ENCODE measurements around the gene CRYL1. TPM values are rescaled to one million over a fixed set of nuclear protein-coding genes. Genes with fewer than 3 reads are reported as not detected.

The CRYL1 gene
- total RNA-seq, 1 experiment from 2014 or later = 3.0 TPM

GRCh38 chr13:20407759-20408158 lies 117.9 kb downstream of the CRYL1 start:
- Histone ChIP-seq H3K27me3 (ENCODE audit: low read length) (no peaks in the 10 kb centered on the region), H3K9me3 (ENCODE audit: low read length) (no peaks in the 10 kb centered on the region), H3K27ac (ENCODE audit: low read length) (no peak overlapping the region), H3K4me3 (ENCODE audit: low read length) (no peak overlapping the region), H4K20me1 (ENCODE audit: insufficient read depth, low read depth, low read length) (no peaks in the 10 kb centered on the region), H3K9me2 (replicated peaks; ENCODE audit: insufficient read depth, low read length) (no peaks in the 10 kb centered on the region), H3K9ac (ENCODE audit: low read length) (no peak overlapping the region), H3K36me3 (ENCODE audit: insufficient read depth, low read length) (no peaks in the 10 kb centered on the region), H2AFZ (ENCODE audit: low read length) (no peak overlapping the region), H3K79me2 (ENCODE audit: low read length) (no peaks in the 10 kb centered on the region), H3K4me1 (ENCODE audit: low read length) (no peaks in the 10 kb centered on the region), H3K4me2 (ENCODE audit: low read depth, low read length, poor library complexity, severe bottlenecking) (no peak overlapping the region)
- no peak for DNase-seq

GRCh38 chr13:20405691-20406090 lies 120.0 kb downstream of the CRYL1 start:
- H3K79me2 ChIP-seq (ENCODE audit: low read length) = no peaks in the 10 kb centered on the region
- no peaks in the 10 kb centered on the region for H3K9me3 ChIP-seq (ENCODE audit: low read length)
- no peak overlapping the region for H3K27ac ChIP-seq (ENCODE audit: low read length)
- H4K20me1 ChIP-seq (ENCODE audit: insufficient read depth, low read depth, low read length) = no peaks in the 10 kb centered on the region
- DNase-seq = no peak
- no peak overlapping the region for H3K4me3 ChIP-seq (ENCODE audit: low read length)
- H3K9ac ChIP-seq (ENCODE audit: low read length) = no peak overlapping the region
- no peaks in the 10 kb centered on the region for H3K4me1 ChIP-seq (ENCODE audit: low read length)
- H2AFZ ChIP-seq (ENCODE audit: low read length) = no peak overlapping the region
- no peaks in the 10 kb centered on the region for H3K9me2 ChIP-seq (replicated peaks; ENCODE audit: insufficient read depth, low read length)
- H3K36me3 ChIP-seq (ENCODE audit: insufficient read depth, low read length) = no peaks in the 10 kb centered on the region
- H3K4me2 ChIP-seq (ENCODE audit: low read depth, low read length, poor library complexity, severe bottlenecking) = no peak overlapping the region
- no peaks in the 10 kb centered on the region for H3K27me3 ChIP-seq (ENCODE audit: low read length)

GRCh38 chr13:20404488-20405222 lies 121.0 kb downstream of the CRYL1 start:
- H3K4me2 ChIP-seq (ENCODE audit: low read depth, low read length, poor library complexity, severe bottlenecking) = no peak overlapping the region
- no peaks in the 10 kb centered on the region for H3K4me1 ChIP-seq (ENCODE audit: low read length)
- H4K20me1 ChIP-seq (ENCODE audit: insufficient read depth, low read depth, low read length) = no peaks in the 10 kb centered on the region
- H3K79me2 ChIP-seq (ENCODE audit: low read length) = no peaks in the 10 kb centered on the region
- H3K9ac ChIP-seq (ENCODE audit: low read length) = no peak overlapping the region
- H3K9me3 ChIP-seq (ENCODE audit: low read length) = no peaks in the 10 kb centered on the region
- DNase-seq = no peak
- no peaks in the 10 kb centered on the region for H3K36me3 ChIP-seq (ENCODE audit: insufficient read depth, low read length)
- H3K4me3 ChIP-seq (ENCODE audit: low read length) = no peak overlapping the region
- no peak overlapping the region for H3K27ac ChIP-seq (ENCODE audit: low read length)
- H3K9me2 ChIP-seq (replicated peaks; ENCODE audit: insufficient read depth, low read length) = no peaks in the 10 kb centered on the region
- H3K27me3 ChIP-seq (ENCODE audit: low read length) = no peaks in the 10 kb centered on the region
- H2AFZ ChIP-seq (ENCODE audit: low read length) = no peak overlapping the region

GRCh38 chr13:20403826-20404225 lies 121.8 kb downstream of the CRYL1 start:
- Histone ChIP-seq H3K9me3 (ENCODE audit: low read length) (no peaks in the 10 kb centered on the region), H3K4me3 (ENCODE audit: low read length) (no peak overlapping the region), H3K27ac (ENCODE audit: low read length) (no peak overlapping the region), H3K4me2 (ENCODE audit: low read depth, low read length, poor library complexity, severe bottlenecking) (no peak overlapping the region), H3K79me2 (ENCODE audit: low read length) (no peaks in the 10 kb centered on the region), H4K20me1 (ENCODE audit: insufficient read depth, low read depth, low read length) (no peaks in the 10 kb centered on the region), H3K4me1 (ENCODE audit: low read length) (no peaks in the 10 kb centered on the region), H3K9ac (ENCODE audit: low read length) (no peak overlapping the region), H3K36me3 (ENCODE audit: insufficient read depth, low read length) (no peaks in the 10 kb centered on the region), H3K27me3 (ENCODE audit: low read length) (no peaks in the 10 kb centered on the region), H2AFZ (ENCODE audit: low read length) (no peak overlapping the region), H3K9me2 (replicated peaks; ENCODE audit: insufficient read depth, low read length) (no peaks in the 10 kb centered on the region)
- no peak for DNase-seq

GRCh38 chr13:20402881-20403280 lies 122.8 kb downstream of the CRYL1 start:
- Histone ChIP-seq H3K4me2 (ENCODE audit: low read depth, low read length, poor library complexity, severe bottlenecking) (no peak overlapping the region), H3K4me1 (ENCODE audit: low read length) (no peaks in the 10 kb centered on the region), H2AFZ (ENCODE audit: low read length) (no peak overlapping the region), H3K79me2 (ENCODE audit: low read length) (no peaks in the 10 kb centered on the region), H4K20me1 (ENCODE audit: insufficient read depth, low read depth, low read length) (no peaks in the 10 kb centered on the region), H3K27me3 (ENCODE audit: low read length) (no peaks in the 10 kb centered on the region), H3K9me3 (ENCODE audit: low read length) (no peaks in the 10 kb centered on the region), H3K4me3 (ENCODE audit: low read length) (no peak overlapping the region), H3K27ac (ENCODE audit: low read length) (no peak overlapping the region), H3K36me3 (ENCODE audit: insufficient read depth, low read length) (no peaks in the 10 kb centered on the region), H3K9ac (ENCODE audit: low read length) (no peak overlapping the region), H3K9me2 (replicated peaks; ENCODE audit: insufficient read depth, low read length) (no peaks in the 10 kb centered on the region)
- no peak for DNase-seq

GRCh38 chr13:20401931-20402856 lies 123.5 kb downstream of the CRYL1 start:
- no peak overlapping the region for H3K9ac ChIP-seq (ENCODE audit: low read length)
- no peaks in the 10 kb centered on the region for H4K20me1 ChIP-seq (ENCODE audit: insufficient read depth, low read depth, low read length)
- no peak overlapping the region for H3K27ac ChIP-seq (ENCODE audit: low read length)
- H3K9me2 ChIP-seq (replicated peaks; ENCODE audit: insufficient read depth, low read length) = no peaks in the 10 kb centered on the region
- no peak overlapping the region for H3K4me3 ChIP-seq (ENCODE audit: low read length)
- H2AFZ ChIP-seq (ENCODE audit: low read length) = no peak overlapping the region
- H3K9me3 ChIP-seq (ENCODE audit: low read length) = no peaks in the 10 kb centered on the region
- H3K4me1 ChIP-seq (ENCODE audit: low read length) = no peaks in the 10 kb centered on the region
- no peaks in the 10 kb centered on the region for H3K36me3 ChIP-seq (ENCODE audit: insufficient read depth, low read length)
- H3K79me2 ChIP-seq (ENCODE audit: low read length) = no peaks in the 10 kb centered on the region
- H3K4me2 ChIP-seq (ENCODE audit: low read depth, low read length, poor library complexity, severe bottlenecking) = no peak overlapping the region
- H3K27me3 ChIP-seq (ENCODE audit: low read length) = no peaks in the 10 kb centered on the region
- DNase-seq = no peak

GRCh38 chr13:20401531-20401930 lies 124.1 kb downstream of the CRYL1 start:
- Histone ChIP-seq H3K4me3 (ENCODE audit: low read length) (no peak overlapping the region), H3K4me1 (ENCODE audit: low read length) (no peaks in the 10 kb centered on the region), H3K9me3 (ENCODE audit: low read length) (no peaks in the 10 kb centered on the region), H3K4me2 (ENCODE audit: low read depth, low read length, poor library complexity, severe bottlenecking) (no peak overlapping the region), H3K27ac (ENCODE audit: low read length) (no peak overlapping the region), H3K9ac (ENCODE audit: low read length) (no peak overlapping the region), H3K36me3 (ENCODE audit: insufficient read depth, low read length) (no peaks in the 10 kb centered on the region), H2AFZ (ENCODE audit: low read length) (no peak overlapping the region), H3K79me2 (ENCODE audit: low read length) (no peaks in the 10 kb centered on the region), H3K27me3 (ENCODE audit: low read length) (no peaks in the 10 kb centered on the region), H3K9me2 (replicated peaks; ENCODE audit: insufficient read depth, low read length) (no peaks in the 10 kb centered on the region), H4K20me1 (ENCODE audit: insufficient read depth, low read depth, low read length) (no peaks in the 10 kb centered on the region)
- DNase-seq = no peak

- Histone ChIP-seq H3K4me2 (ENCODE audit: low read depth, low read length, poor library complexity, severe bottlenecking) (no peak overlapping the region), H3K36me3 (ENCODE audit: insufficient read depth, low read length) (no peaks in the 10 kb centered on the region), H3K4me3 (ENCODE audit: low read length) (no peak overlapping the region), H4K20me1 (ENCODE audit: insufficient read depth, low read depth, low read length) (no peaks in the 10 kb centered on the region), H3K4me1 (ENCODE audit: low read length) (no peaks in the 10 kb centered on the region), H3K27me3 (ENCODE audit: low read length) (no peaks in the 10 kb centered on the region), H3K9ac (ENCODE audit: low read length) (no peak overlapping the region), H2AFZ (ENCODE audit: low read length) (no peak overlapping the region), H3K9me3 (ENCODE audit: low read length) (no peaks in the 10 kb centered on the region), H3K79me2 (ENCODE audit: low read length) (no peaks in the 10 kb centered on the region), H3K9me2 (replicated peaks; ENCODE audit: insufficient read depth, low read length) (no peaks in the 10 kb centered on the region), H3K27ac (ENCODE audit: low read length) (no peak overlapping the region)
- DNase-seq = no peak
These were observed 124.9 kb downstream of the CRYL1 start for GRCh38 chr13:20400774-20401173.

Data from Karpas-422 (cell line).